ENCODE data around the gene ANKRD53.

Gene ANKRD53, protein sequence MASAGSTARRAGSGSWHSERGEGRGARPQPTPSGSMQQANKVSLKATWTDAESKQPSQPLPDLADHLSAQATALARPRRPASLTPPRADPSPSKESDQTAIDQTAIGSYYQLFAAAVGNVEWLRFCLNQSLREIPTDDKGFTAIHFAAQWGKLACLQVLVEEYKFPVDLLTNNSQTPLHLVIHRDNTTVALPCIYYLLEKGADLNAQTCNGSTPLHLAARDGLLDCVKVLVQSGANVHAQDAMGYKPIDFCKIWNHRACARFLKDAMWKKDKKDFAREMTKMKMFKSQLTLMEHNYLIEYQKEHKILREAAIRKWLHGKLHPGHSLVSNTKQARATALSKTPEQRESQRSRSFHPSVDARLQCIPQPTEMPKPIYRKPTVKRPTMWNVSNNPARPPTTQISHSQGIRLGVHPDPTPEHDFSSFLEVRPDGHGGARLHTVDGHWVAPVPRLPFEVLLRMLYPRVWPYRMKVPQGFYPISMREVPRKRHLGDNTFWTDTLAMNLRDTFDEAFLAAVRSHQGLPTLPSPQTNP

GRCh38 chr2:70978341-70979179, at the start of gene ANKRD53:
TSS of gene ANKRD53 (plus strand) at chr2:70978630. CDS start at chr2:70978646, 16 bp downstream.
- peak; percentile 13 for DNase-seq (ENCODE audit: low spot score)

DNA sequence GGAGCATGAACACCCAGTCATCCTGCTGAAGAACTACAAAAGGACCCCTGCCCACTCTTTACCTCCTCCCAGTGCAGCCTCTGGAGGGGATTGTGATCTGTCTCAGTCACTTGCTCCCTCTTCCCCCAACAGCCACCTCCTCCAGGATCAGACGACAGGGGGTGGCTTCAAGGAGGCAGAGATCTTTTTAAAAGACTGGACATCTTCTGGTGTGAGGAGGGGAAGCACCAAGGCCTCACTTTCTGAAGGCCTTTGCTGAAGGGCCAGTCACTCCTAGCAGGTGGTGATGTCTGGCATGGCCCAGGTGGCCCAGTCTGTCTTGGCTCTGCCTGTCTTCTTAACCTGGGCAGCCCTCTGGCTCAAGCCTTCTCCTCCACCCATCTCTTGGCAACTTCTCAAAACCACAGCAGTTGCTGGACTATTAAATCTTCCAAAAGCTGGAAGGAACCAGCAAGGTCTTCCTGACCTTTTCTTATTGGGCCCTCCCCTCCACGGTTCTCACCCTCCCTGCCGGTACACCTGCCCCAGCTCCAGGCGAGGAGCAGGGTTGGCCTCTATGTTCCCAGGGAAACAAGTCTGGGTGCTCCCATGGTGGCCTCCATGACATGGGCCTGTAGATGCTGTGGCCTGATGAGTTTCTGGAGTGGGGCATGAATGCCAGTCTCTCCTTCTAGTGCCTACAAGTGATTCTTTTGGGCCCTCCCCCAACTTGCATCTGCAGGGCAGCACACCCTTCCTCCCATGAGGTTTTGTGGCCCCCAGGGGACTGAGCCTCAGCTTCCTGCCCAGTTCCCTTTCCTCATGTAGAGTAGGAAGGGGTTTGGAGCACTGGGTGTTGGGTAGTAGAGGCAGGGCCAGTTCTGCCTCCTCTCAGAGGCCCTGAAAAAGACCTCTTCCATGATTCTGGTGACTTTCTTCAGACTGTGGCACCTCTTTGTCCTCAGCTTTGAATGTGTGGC, 47.8 kb upstream of the ANKRD53 start:
- no peak for DNase-seq (ENCODE audit: low spot score)

DNA sequence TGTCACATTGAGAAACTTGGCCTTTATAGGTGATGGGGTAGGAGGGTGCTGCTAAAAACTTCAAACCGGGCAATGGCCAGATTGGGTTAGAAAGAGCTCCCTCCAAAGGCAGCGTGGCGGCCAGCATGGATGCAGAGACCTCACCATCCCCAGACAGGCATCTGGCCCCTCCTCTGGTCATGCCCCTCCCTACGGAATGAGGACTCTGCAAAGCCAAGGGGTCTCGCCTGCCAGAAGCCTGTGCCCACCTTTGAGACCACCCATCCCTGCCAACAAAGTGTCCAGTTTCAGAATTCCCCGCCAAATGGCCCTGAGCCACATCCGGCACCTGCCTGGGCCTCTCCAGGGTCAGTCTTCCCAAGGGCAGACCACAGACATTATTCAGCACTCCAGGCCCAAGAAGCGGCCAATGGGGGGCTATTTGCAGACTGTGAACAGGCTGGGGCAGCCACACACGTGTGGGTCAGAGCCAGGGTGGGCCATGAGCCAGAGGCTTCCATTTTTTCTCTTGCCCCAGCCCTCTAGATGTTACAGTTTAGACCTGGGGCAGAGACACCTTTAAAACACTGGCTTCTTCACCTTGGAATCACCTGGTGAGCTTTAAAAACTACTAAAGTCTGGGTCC, 46.9 kb upstream of the ANKRD53 start:
- no peak for DNase-seq (ENCODE audit: low spot score)

GRCh38 chr2:70932631-70933230, 45.7 kb upstream of the ANKRD53 start:
- DNase-seq (ENCODE audit: low spot score), result no peak

DNA sequence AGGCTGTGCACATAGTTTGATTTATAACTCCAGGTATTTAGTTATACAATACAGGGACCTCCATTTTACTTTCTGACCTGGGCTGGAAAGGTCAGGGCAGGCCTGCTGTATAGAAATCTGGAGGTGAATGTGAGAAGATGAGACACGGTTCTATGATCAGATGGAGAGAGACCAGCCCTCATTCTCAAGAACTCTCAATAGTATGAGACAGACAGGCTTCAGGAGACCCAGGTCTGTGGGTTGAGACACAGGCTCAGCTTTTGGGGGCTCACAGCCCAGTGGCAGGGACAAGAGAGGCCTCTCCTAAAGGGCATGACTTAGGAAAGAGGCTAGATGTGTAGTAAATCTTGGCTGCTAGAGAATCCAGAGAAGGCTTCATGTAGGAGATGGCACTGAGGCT, 43.4 kb upstream of the ANKRD53 start:
- DNase-seq (ENCODE audit: low spot score), result no peak

DNA sequence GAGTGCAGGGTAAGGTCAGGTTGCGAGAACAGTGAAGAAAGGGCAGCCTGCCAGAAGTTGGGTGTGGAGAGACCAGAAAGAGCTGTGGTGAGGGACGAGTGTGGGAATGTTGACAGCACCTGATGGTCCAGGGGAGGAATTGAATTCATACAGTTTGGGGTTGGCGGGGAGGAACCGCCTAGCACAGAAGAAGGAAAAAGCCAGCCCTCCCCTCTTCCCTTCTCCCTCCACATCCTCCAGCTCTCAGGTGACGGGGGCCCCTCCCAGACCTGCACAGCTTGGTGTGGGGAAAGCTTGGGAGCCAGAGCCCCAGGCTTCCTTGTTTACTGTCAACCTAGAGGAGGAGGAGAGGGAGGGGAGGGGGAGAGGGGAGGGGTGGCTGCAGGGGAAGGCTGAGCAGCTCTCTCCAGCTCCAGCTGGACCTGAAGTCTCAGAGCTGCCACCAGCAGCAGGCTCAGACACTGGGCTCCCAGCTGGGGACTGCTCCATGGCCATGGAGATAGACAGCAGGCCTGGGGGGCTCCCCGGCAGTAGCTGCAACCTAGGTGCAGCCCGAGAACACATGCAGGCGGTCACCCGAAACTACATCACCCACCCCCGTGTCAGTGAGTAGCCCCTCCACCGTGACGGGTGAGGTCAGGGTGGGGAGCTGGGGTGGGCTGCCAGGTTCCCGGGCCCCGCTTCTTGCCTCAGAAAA, 42.8 kb upstream of the ANKRD53 start, which contains the start of gene ATP6V1B1:
TSS of gene ATP6V1B1 (plus strand) at position 433 of the 697 bp plus-strand sequence. CDS start at position 488, 55 bp downstream.
- DNase-seq (ENCODE audit: low spot score), result no peak

- no peak for DNase-seq (ENCODE audit: low spot score)
Observed at GRCh38 chr2:70936165-70936978, 42.1 kb upstream of the ANKRD53 start.

GRCh38 chr2:70936979-70937811, 41.2 kb upstream of the ANKRD53 start:
- DNase-seq (ENCODE audit: low spot score), result no peak

GRCh38 chr2:70937866-70938585, 40.4 kb upstream of the ANKRD53 start:
- DNase-seq (ENCODE audit: low spot score), result no peak

- no peak for DNase-seq (ENCODE audit: low spot score)
Observed at GRCh38 chr2:70938586-70938950, 39.9 kb upstream of the ANKRD53 start.

DNA sequence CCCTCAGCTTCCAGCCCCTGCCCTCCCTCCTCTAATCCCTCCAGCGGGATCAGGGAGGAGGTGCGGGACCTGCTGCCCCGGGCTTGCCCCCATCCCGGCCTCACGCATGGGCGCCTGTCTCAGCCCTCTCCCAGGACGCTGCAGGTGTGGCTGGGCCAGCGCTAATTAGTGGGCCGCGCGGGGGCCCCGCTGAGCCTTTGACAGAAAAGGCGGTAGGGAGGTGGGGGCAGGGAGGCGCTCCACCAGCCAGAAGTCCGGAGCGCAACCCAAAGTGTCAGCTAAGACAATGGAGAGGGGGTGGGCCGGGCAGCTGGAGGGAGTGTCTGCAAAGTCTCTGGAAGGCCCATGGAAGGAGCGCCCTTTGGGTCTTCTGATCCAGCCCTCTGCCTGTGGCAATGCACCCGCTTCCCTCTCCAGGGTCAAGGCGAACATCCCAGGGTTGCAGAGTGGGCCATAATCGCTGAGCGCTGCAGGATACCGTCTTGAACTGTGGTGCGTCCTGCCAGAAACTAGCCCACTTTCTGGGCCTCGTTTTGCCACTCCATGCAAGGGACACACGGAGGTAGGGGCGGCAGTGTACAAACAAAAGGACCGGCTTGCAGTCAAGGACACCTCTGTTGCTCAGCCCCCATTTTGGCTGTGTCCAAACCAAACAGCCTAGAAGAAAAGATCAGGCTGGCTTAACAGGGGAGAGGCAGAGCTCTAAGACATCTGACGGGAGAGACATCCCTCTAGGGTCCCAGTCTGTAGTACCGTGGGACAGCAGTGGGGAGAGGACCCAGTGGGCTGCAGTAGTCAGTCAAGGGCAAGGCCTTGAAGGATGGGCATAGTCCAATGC, 39.2 kb upstream of the ANKRD53 start:
- no peak for DNase-seq (ENCODE audit: low spot score)

DNA sequence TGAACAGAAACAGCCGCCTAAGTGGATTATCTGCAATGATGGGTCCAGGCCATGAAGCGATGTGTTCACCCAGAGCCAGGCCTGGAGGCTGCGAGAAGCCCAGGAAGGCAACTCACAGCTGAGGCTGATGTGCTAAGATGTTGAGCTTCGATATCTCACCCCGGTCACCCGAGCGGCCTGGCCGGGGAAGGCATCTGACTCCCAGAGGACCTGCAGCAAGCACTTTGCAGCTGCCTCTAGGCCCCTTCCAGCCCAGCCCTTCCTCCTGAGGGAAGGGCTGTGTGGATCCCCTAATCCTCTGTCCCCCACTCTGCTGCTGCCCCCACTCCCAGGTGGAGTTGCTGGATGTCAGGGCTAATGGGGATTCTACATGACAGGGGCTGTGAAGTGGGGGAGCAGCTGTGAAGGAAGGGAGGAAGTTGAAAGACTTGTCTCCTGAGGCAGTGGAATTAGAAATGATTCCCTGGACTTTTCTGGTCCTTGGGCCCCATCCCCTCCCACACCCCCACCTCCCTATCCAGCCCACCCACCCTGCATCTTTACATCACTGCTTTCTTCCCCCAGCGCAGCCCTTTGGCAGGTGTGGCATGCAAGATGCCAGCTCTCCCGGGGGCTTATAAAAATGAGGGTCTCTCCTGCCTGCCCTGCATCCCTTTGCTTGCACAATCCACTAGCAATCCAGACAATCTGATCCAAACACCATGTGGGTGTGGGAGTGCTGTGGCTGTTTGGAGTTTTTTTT, 38.4 kb upstream of the ANKRD53 start:
- DNase-seq (ENCODE audit: low spot score), result no peak

DNA sequence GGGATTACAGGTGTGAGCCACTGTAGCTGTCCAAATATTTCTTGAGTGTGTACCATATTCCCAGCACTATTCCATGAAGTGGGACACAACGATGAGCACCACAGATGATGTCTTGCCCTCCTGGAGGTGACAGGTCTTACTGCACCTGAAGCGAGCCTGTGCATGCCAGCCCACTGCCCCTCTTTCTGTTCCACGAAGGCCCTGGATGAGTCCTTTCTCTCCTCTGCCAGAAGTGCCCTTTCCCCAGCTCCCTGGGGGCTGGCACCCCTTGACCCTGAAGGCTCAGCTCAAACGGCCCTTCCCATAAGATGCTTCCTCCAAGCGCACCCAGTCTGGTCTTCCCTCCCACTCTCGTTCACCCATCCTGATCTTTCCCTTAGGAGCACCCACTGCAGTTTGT, 37.2 kb upstream of the ANKRD53 start:
- no peak for DNase-seq (ENCODE audit: low spot score)

DNA sequence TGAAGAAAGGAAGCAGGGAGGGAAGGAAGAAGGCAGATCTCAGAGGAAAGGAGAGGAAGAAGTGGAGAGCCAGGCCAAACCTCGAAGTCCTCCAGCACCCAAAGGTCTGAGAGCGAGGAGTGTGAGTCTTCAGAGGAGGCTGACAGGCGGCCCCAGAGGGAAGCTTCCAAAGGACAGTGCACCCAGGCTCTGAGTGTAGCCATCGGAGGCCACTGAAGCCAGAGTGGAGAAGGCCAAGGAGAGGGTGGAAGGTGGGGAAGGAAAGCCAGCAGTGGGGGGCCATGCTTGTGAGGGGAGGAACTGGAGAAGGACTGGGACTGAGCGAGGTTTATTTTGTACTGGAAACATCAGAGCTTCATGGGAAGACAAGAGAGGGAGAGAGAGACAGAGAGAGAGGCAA, 36.7 kb upstream of the ANKRD53 start:
- no peak for DNase-seq (ENCODE audit: low spot score)

DNA sequence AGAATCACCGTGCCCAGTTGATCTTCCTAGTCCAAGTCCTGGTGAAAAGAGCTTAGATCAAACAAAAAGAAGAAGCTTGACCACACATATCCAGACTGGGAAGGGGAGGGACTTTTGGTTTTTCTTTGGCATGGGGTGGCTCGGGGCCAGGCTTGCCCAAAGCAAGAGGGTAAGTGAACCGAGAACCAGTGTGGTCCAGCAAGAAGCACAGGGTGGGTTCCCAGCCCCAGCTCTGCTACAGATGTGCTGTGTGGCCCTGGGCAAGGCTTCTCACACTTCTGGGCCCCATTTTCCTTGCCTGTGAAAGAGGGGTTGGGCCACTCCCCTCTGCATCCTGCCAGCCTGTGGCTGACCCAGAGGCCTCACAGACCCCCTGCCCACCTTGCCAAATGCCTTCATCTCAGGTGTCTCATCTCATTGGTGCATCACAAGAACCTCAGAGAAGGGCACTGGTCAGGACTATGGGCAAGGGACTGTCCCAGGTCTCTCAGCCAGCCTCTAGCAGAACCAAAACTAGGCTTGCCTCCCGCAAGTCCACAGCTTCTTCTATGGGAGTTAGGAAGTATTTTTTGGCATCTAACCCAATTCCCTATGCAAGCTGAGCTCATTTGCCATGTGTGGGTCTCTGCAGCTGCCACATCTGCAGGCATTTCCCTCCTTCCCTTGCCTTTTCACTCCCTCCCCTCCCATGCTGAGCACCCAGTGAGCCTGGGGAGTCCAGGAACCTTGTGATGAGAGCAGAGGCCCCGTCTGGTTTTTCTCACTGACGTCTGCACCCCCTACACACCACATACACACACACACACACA, 35.8 kb upstream of the ANKRD53 start:
- DNase-seq (ENCODE audit: low spot score), result no peak

Measured in cerebellar cortex (tissue), 1 donor.